Measurements from ENCODE around the gene MID1. TPM values are rescaled to one million over a fixed set of nuclear protein-coding genes. Genes with fewer than 3 reads are reported as not detected.

The MID1 gene
- total RNA-seq, 1 donor from 2014 or later, result 31.2 TPM

DNA sequence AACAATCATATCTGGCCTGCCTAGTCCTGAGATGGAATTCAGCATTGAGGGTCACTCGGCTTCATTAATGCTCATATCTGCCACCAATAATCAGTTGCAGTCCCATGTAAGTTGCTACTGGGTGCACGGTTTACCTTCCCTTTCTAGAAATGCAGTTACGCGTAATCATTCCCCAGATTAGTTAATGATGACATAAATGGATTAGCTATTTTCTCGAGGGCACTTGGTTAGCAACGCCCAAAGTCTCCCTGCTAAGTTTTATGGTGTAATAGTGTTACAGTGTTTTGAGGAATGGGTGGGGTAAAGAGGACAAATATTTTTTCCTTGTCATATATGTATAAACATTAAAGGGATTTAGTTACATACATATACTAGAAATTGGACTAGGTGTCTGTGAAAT, 118.8 kb downstream of the MID1 start:
- no peak overlapping the region for H3K9ac ChIP-seq (ENCODE audit: low read length)
- Mint-ChIP-seq H3K27me3 (ENCODE audit: low read depth, unreplicated experiment) (no peaks in the 10 kb centered on the region), H3K27ac (ENCODE audit: unreplicated experiment) (no peak overlapping the region), H3K36me3 (ENCODE audit: low read depth, unreplicated experiment) (no peaks in the 10 kb centered on the region), H3K4me1 (ENCODE audit: low read depth, unreplicated experiment) (peaks cover 9% of the 10 kb centered on the region), H3K9me3 (ENCODE audit: unreplicated experiment) (no peaks in the 10 kb centered on the region), H3K4me3 (ENCODE audit: unreplicated experiment) (no peak overlapping the region)
- no peak for TF ChIP-seq EZH2 (IDR thresholded peaks at IDR 0.05; ENCODE audit: insufficient read depth, low read length)
- TF ChIP-seq, protein P1, sequence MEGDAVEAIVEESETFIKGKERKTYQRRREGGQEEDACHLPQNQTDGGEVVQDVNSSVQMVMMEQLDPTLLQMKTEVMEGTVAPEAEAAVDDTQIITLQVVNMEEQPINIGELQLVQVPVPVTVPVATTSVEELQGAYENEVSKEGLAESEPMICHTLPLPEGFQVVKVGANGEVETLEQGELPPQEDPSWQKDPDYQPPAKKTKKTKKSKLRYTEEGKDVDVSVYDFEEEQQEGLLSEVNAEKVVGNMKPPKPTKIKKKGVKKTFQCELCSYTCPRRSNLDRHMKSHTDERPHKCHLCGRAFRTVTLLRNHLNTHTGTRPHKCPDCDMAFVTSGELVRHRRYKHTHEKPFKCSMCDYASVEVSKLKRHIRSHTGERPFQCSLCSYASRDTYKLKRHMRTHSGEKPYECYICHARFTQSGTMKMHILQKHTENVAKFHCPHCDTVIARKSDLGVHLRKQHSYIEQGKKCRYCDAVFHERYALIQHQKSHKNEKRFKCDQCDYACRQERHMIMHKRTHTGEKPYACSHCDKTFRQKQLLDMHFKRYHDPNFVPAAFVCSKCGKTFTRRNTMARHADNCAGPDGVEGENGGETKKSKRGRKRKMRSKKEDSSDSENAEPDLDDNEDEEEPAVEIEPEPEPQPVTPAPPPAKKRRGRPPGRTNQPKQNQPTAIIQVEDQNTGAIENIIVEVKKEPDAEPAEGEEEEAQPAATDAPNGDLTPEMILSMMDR (IDR thresholded peaks at IDR 0.05; ENCODE audit: insufficient read depth, low read depth, low read length), result no peak
- H3K79me2 ChIP-seq (ENCODE audit: insufficient read depth, low read length), result no peaks in the 10 kb centered on the region
- no peaks in the 10 kb centered on the region for H3K4me1 ChIP-seq (ENCODE audit: insufficient read depth, low read length)
- H3K4me3 ChIP-seq (ENCODE audit: insufficient read depth, low read depth, low read length), result no peak overlapping the region
- H3K9me3 ChIP-seq (ENCODE audit: insufficient read depth, low read depth, low read length), result no peaks in the 10 kb centered on the region
- peak; percentile 98 for FAIRE-seq
- no peaks in the 10 kb centered on the region for H4K20me1 ChIP-seq (ENCODE audit: insufficient read depth, low read length)
- no peak overlapping the region for H3K4me2 ChIP-seq (ENCODE audit: low read length)
- no peak for DNase-seq (ENCODE audit: low read depth)
- no peaks in the 10 kb centered on the region for H3K27me3 ChIP-seq (ENCODE audit: insufficient read depth, low read length)
- H2AFZ ChIP-seq (ENCODE audit: low read depth, low read length), result no peak overlapping the region
- peaks cover 2% of the 10 kb centered on the region for H3K36me3 ChIP-seq (ENCODE audit: insufficient read depth, low read length)
- no peak overlapping the region for H3K27ac ChIP-seq (ENCODE audit: low read depth, low read length)

DNA sequence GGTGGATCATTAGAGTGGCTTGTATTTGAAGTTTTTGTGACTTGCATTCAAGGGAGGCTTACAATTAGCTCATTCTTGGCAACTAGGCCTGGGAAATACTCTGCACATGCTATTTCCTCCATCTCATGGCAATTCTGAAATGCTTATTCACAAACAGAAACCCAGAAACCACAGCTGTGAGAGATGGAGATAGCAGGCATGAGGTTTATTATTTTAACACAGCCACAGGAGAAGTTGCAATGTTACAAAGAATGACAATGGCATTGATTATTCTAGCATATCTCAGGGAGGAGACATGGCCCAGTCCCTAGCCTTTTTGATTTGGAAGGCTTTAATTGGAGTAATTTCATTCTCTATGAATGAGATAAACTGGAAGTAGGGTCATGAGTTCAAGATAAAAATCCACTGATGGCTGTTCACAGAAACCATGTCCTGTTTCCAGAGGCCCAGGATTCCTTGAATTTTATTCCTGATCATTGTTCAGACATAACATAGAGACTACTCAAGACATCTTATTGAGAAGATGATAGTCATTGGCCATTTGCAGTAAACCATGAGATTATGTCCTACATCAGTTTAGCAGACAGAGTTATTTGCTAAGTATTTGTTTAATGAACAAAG, 123.9 kb downstream of the MID1 start:
- H3K36me3 Mint-ChIP-seq (ENCODE audit: low read depth, unreplicated experiment), result peaks cover 3% of the 10 kb centered on the region
- H3K79me2 ChIP-seq (ENCODE audit: insufficient read depth, low read length), result no peaks in the 10 kb centered on the region
- H3K4me3 ChIP-seq (ENCODE audit: insufficient read depth, low read depth, low read length), result no peak overlapping the region
- no peak for TF ChIP-seq EZH2 (IDR thresholded peaks at IDR 0.05; ENCODE audit: insufficient read depth, low read length)
- TF ChIP-seq, protein P1 (IDR thresholded peaks at IDR 0.05; ENCODE audit: insufficient read depth, low read depth, low read length), result no peak
- H3K4me2 ChIP-seq (ENCODE audit: low read length), result no peak overlapping the region
- H3K9me3 ChIP-seq (ENCODE audit: insufficient read depth, low read depth, low read length), result no peaks in the 10 kb centered on the region
- H3K27ac ChIP-seq (ENCODE audit: low read depth, low read length), result peak overlapping the region; percentile 78
- H3K27me3 ChIP-seq (ENCODE audit: insufficient read depth, low read length), result no peaks in the 10 kb centered on the region
- peak overlapping the region; percentile 69 for H3K27ac Mint-ChIP-seq (ENCODE audit: unreplicated experiment)
- H4K20me1 ChIP-seq (ENCODE audit: insufficient read depth, low read length), result no peaks in the 10 kb centered on the region
- H3K4me1 ChIP-seq (ENCODE audit: insufficient read depth, low read length), result peaks cover 5% of the 10 kb centered on the region
- H3K9ac ChIP-seq (ENCODE audit: low read length), result peak overlapping the region; percentile 20
- peaks cover 5% of the 10 kb centered on the region for H3K36me3 ChIP-seq (ENCODE audit: insufficient read depth, low read length)
- H3K4me1 Mint-ChIP-seq (ENCODE audit: low read depth, unreplicated experiment), result peaks cover 6% of the 10 kb centered on the region
- no peak overlapping the region for H2AFZ ChIP-seq (ENCODE audit: low read depth, low read length)
- DNase-seq (ENCODE audit: low read depth) (peak; percentile 94), FAIRE-seq (peak; percentile 100)
- no peak overlapping the region for H3K4me3 Mint-ChIP-seq (ENCODE audit: unreplicated experiment)
- H3K27me3 Mint-ChIP-seq (ENCODE audit: low read depth, unreplicated experiment), result no peaks in the 10 kb centered on the region
- no peaks in the 10 kb centered on the region for H3K9me3 Mint-ChIP-seq (ENCODE audit: unreplicated experiment)

DNA sequence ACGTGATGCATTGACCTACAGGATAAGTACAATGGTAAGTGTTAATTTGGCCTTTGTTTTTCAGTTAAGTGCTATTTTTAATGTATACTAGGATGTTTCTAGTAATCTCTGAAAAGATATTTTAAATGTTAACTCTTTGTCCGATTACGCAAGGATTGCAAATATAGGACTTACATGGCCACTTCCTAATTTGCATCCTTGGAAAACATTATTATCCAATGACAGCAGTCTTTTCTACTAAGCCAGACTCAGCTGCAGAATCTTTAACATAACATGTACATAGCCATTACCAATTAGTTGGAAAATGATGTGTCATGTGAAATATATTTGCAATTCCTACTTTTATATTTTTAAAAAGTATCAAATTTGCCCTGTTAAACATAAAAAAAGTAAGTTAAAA, 124.7 kb downstream of the MID1 start:
- H3K4me3 ChIP-seq (ENCODE audit: insufficient read depth, low read depth, low read length), result no peak overlapping the region
- FAIRE-seq, result no peak
- no peaks in the 10 kb centered on the region for H3K79me2 ChIP-seq (ENCODE audit: insufficient read depth, low read length)
- Mint-ChIP-seq H3K4me1 (ENCODE audit: low read depth, unreplicated experiment) (peaks cover 6% of the 10 kb centered on the region), H3K27ac (ENCODE audit: unreplicated experiment) (peak overlapping the region; percentile 66), H3K4me3 (ENCODE audit: unreplicated experiment) (no peak overlapping the region), H3K27me3 (ENCODE audit: low read depth, unreplicated experiment) (no peaks in the 10 kb centered on the region), H3K9me3 (ENCODE audit: unreplicated experiment) (no peaks in the 10 kb centered on the region), H3K36me3 (ENCODE audit: low read depth, unreplicated experiment) (peaks cover 3% of the 10 kb centered on the region)
- H3K27me3 ChIP-seq (ENCODE audit: insufficient read depth, low read length), result no peaks in the 10 kb centered on the region
- no peak overlapping the region for H2AFZ ChIP-seq (ENCODE audit: low read depth, low read length)
- no peaks in the 10 kb centered on the region for H3K9me3 ChIP-seq (ENCODE audit: insufficient read depth, low read depth, low read length)
- TF ChIP-seq, protein P1 (IDR thresholded peaks at IDR 0.05; ENCODE audit: insufficient read depth, low read depth, low read length), result no peak
- no peak for TF ChIP-seq EZH2 (IDR thresholded peaks at IDR 0.05; ENCODE audit: insufficient read depth, low read length)
- no peak overlapping the region for H3K4me2 ChIP-seq (ENCODE audit: low read length)
- H4K20me1 ChIP-seq (ENCODE audit: insufficient read depth, low read length), result no peaks in the 10 kb centered on the region
- peak overlapping the region; percentile 78 for H3K27ac ChIP-seq (ENCODE audit: low read depth, low read length)
- no peak overlapping the region for H3K9ac ChIP-seq (ENCODE audit: low read length)
- no peak for DNase-seq (ENCODE audit: low read depth)
- peaks cover 5% of the 10 kb centered on the region for H3K4me1 ChIP-seq (ENCODE audit: insufficient read depth, low read length)
- H3K36me3 ChIP-seq (ENCODE audit: insufficient read depth, low read length), result peaks cover 4% of the 10 kb centered on the region

Data from astrocyte (in vitro differentiated cells and primary cell).